ENCODE measurements around the gene ATG101. TPM values are rescaled to one million over a fixed set of nuclear protein-coding genes. Genes with fewer than 3 reads are reported as not detected.

The ATG101 gene
- total and polyA plus RNA-seq, 2 of the 13 experiments (the other 11 are each of a cell fraction or from before 2014, with no cell fraction given): 58.2 to 67.7 TPM

GRCh38 chr12:52119398-52120254 is 49.8 kb downstream of the ATG101 start (continued):
- TF ChIP-seq HCFC1 (IDR thresholded peaks at IDR 0.05; ENCODE audit: low read depth, low read length): no peak
- no peak for TF ChIP-seq ARNT2 (CRISPR knock-in tag; IDR thresholded peaks at IDR 0.05; ENCODE audit: low read depth)
- no peak for TF ChIP-seq PAWR (CRISPR knock-in tag; IDR thresholded peaks at IDR 0.05; ENCODE audit: borderline replicate concordance)
- no peak for TF ChIP-seq TIGD3 (CRISPR knock-in tag; IDR thresholded peaks at IDR 0.05; ENCODE audit: borderline replicate concordance)
- TF ChIP-seq MLLT10 (CRISPR knock-in tag; IDR thresholded peaks at IDR 0.05): no peak
- no peak for TF ChIP-seq SYNCRIP (IDR thresholded peaks at IDR 0.05; ENCODE audit: insufficient read depth, low read depth, low read length)
- TF ChIP-seq PPARG (CRISPR knock-in tag; conservative IDR thresholded peaks at IDR 0.05): 0 out of 2 replicates have a peak, but pooled peaks have one; percentile 20
- peak; percentile 78; the same call in 1 of the 2 replicates for TF ChIP-seq KLF12 (CRISPR knock-in tag; IDR thresholded peaks at IDR 0.05; ENCODE audit: borderline replicate concordance)
- no peak for TF ChIP-seq THAP11 (CRISPR knock-in tag; IDR thresholded peaks at IDR 0.05)
- TF ChIP-seq ZFYVE20 (CRISPR knock-in tag; IDR thresholded peaks at IDR 0.05; ENCODE audit: borderline replicate concordance, low read depth): no peak
- no peak for TF ChIP-seq MATR3 (CRISPR knock-in tag; IDR thresholded peaks at IDR 0.05)
- 0 out of 2 replicates have a peak, but pooled peaks have one; percentile 7 for TF ChIP-seq FOSL2 (CRISPR knock-in tag; IDR thresholded peaks at IDR 0.05)
- TF ChIP-seq ZNF17 (CRISPR knock-in tag; IDR thresholded peaks at IDR 0.05): no peak
- peak; percentile 51 for TF ChIP-seq STAG1 (CRISPR knock-in tag; IDR thresholded peaks at IDR 0.05)
- 0 out of 2 replicates have a peak, but pooled peaks have one; percentile 31 for TF ChIP-seq ZNF446 (CRISPR knock-in tag; IDR thresholded peaks at IDR 0.05)
- TF ChIP-seq NFE2 (CRISPR knock-in tag; IDR thresholded peaks at IDR 0.05): no peak
- TF ChIP-seq ZNF296 (CRISPR knock-in tag; conservative IDR thresholded peaks at IDR 0.05): no peak
- TF ChIP-seq ZNF841 (CRISPR knock-in tag; IDR thresholded peaks at IDR 0.05; ENCODE audit: borderline replicate concordance): no peak
- no peak for TF ChIP-seq TEAD2 (CRISPR knock-in tag; IDR thresholded peaks at IDR 0.05)
- TF ChIP-seq DMAP1 (CRISPR knock-in tag; IDR thresholded peaks at IDR 0.05): peak; percentile 61; the same call in 1 of the 2 replicates
- peak; percentile 87 for TF ChIP-seq HNF4A (CRISPR knock-in tag; IDR thresholded peaks at IDR 0.05)
- TF ChIP-seq BATF2 (CRISPR knock-in tag; IDR thresholded peaks at IDR 0.05): no peak
- peak; percentile 68 for TF ChIP-seq ELF3 (CRISPR knock-in tag; IDR thresholded peaks at IDR 0.05)
- no peak for TF ChIP-seq RBAK (CRISPR knock-in tag; IDR thresholded peaks at IDR 0.05)
- peak; percentile 44 for TF ChIP-seq RFXAP (CRISPR knock-in tag; IDR thresholded peaks at IDR 0.05; ENCODE audit: borderline replicate concordance)
- TF ChIP-seq ZNF180 (CRISPR knock-in tag; IDR thresholded peaks at IDR 0.05; ENCODE audit: borderline replicate concordance, low read depth): no peak
- no peak for TF ChIP-seq KMT2A (CRISPR knock-in tag; IDR thresholded peaks at IDR 0.05)
- TF ChIP-seq E2F1 (CRISPR knock-in tag; IDR thresholded peaks at IDR 0.05): peak; percentile 34; the same call in 1 of the 2 replicates
- no peak for TF ChIP-seq CENPX (CRISPR knock-in tag; IDR thresholded peaks at IDR 0.05)

Data from HepG2 (cell line).